Left lung (tissue), 10 donors: ENCODE data around the gene SUSD3. TPM values are rescaled to one million over a fixed set of nuclear protein-coding genes. Genes with fewer than 3 reads are reported as not detected.
"Not testable (repeated sequence)": the region's sequence is repeated elsewhere in the genome, so short reads cannot be mapped to it uniquely, and the experiment has no call there.

Experiments used
- ATAC-seq: fragments of 200-7000 bp; cut with Tn5 transposase; one replicate; pipeline ENCODE4 v1.9.1; 2020; ENCODE audit warnings: moderate library complexity
- DNase-seq, 4 donors: peaks; one replicate each; pipeline ENCODE4 v3.0.0-alpha.2; 2013 to 2020
- H3K27ac ChIP-seq, 2 donors: fragments of 200-600 bp; sonication (generic) in 1 of 2; one replicate each; pipeline versions ENCODE4 v1.5.0 to v1.8.0; 2020 to 2021
- H3K27me3 ChIP-seq, 2 donors: fragments of 200-600 bp; sonication (generic) in 1 of 2; one replicate each; pipeline versions ENCODE4 v1.5.0 to v1.8.0; 2020 to 2021
- H3K36me3 ChIP-seq, 2 donors: fragments of 200-600 bp; sonication (generic) in 1 of 2; one replicate each; pipeline versions ENCODE4 v1.5.0 to v1.8.0; 2020 to 2021
- H3K4me1 ChIP-seq, 2 donors: fragments of 200-600 bp; one replicate each; pipeline ENCODE4 v1.8.0; 2021
- H3K4me3 ChIP-seq, 2 donors: fragments of 200-600 bp; sonication (generic) in 1 of 2; one replicate each; pipeline versions ENCODE4 v1.5.0 to v1.8.0; 2020 to 2021; ENCODE audit warnings: mild to moderate bottlenecking in 1 of 2
- H3K9me3 ChIP-seq, 2 donors: fragments of 200-600 bp; sonication (generic) in 1 of 2; one replicate each; pipeline versions ENCODE4 v1.5.0 to v1.8.0; 2020 to 2021
- CTCF ChIP-seq, 2 donors: fragments of 200-600 bp; sonication (generic) in 1 of 2; IDR thresholded peaks; one replicate each; pipeline versions ENCODE4 v1.5.0 to v1.8.0; 2021; ENCODE audit warnings: antibody characterized with exemption in 2 of 2
- intact Hi-C, 2 donors: fragments of 100-400 bp; cut with DNase I; formaldehyde crosslinking; loops; one replicate each; pipeline versions ENCODE4 v1.11.2 to v1.14.2; 2022
- polyA plus RNA-seq, 6 donors: library from polyadenylated mRNA; unstranded; fragments of 120-200 nt; gene quantifications; one replicate each; pipeline ENCODE4 v1.2.1, GENCODE V29; 2013; ENCODE audit not compliant: insufficient read length in 6 of 6
- total RNA-seq, 2 donors: library from RNA; stranded (reverse); fragmentation: NEBNext Ultra II Directional; extraction: Animal tissue kit (Norgen Biotek cat#: 25700); gene quantifications; one replicate each; pipeline ENCODE4 v1.2.1, GENCODE V29; 2021
- donor health status: DM: no; HTN: yes; CAD: no.
- donor health status: DM: no; HTN: no; CAD: no.

Gene SUSD3
- total and polyA plus RNA-seq, 8 donors, result 2.6 to 12.1 (median 5.3) TPM

DNA sequence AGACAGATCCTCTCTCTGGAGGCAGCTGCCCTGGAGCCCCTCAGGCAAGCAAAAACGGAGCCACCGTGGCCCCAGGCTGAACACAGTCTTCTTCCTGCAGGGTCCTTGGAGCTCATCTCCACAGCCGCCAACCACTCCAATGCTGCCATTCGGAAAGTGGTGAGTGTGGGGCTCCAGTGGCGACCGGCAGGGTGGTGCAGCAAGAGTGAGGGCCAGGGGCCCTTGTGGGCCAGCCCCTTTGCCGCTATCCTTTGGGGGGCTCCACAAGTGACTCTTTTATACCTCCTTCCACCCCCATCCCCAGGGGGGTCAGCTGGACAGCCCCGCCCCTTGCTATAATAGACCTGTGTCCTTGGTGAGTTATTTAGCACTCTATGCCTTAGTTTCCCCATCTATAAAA is 47.4 kb upstream of the SUSD3 start:
- DNase-seq, result no peak
- ATAC-seq, result no peak

GRCh38 chr9:93012963-93013855 is 45.3 kb upstream of the SUSD3 start:
- ATAC-seq, result no peak
- TF ChIP-seq CTCF (IDR thresholded peaks at IDR 0.05), result no peak
- Histone ChIP-seq H3K36me3 (peaks cover 0 to 94% of the 10 kb centered on the region in 2 donors), H3K27ac (no peak overlapping the region), H3K9me3 (no peaks in the 10 kb centered on the region), H3K4me3 (no peak overlapping the region), H3K27me3 (no peaks in the 10 kb centered on the region), H3K4me1 (no peaks in the 10 kb centered on the region)
- intact Hi-C loops, result no loop called here
- no peak for DNase-seq

More for the DNA sequence above, 47.4 kb upstream of the SUSD3 start:
- peaks cover 0 to 94% of the 10 kb centered on the region in 2 donors for H3K36me3 ChIP-seq
- intact Hi-C loops, result no loop called here
- no peak overlapping the region for H3K27ac ChIP-seq
- no peaks in the 10 kb centered on the region for H3K4me1 ChIP-seq
- no peaks in the 10 kb centered on the region for H3K9me3 ChIP-seq
- no peaks in the 10 kb centered on the region for H3K27me3 ChIP-seq
- TF ChIP-seq CTCF (IDR thresholded peaks at IDR 0.05), result no peak
- H3K4me3 ChIP-seq, result no peak overlapping the region

- no peaks in the 10 kb centered on the region for H3K4me1 ChIP-seq
- no peak for TF ChIP-seq CTCF (IDR thresholded peaks at IDR 0.05)
- H3K27ac ChIP-seq, result no peak overlapping the region
- ATAC-seq (no peak), DNase-seq (no peak)
- intact Hi-C loops, result no loop called here
- H3K27me3 ChIP-seq, result no peaks in the 10 kb centered on the region
- no peak overlapping the region for H3K4me3 ChIP-seq
- H3K36me3 ChIP-seq, result peaks cover 0 to 94% of the 10 kb centered on the region in 2 donors
- no peaks in the 10 kb centered on the region for H3K9me3 ChIP-seq
Observed at GRCh38 chr9:93013856-93014582, 44.5 kb upstream of the SUSD3 start.

- H3K4me1 ChIP-seq, H3K4me3 ChIP-seq, intact Hi-C loops, ATAC-seq, H3K9me3 ChIP-seq, H3K27ac ChIP-seq, DNase-seq, H3K27me3 ChIP-seq: not testable (repeated sequence)
- H3K36me3 ChIP-seq, result peaks cover 0 to 94% of the 10 kb centered on the region in 2 donors
Observed at GRCh38 chr9:93015190-93015589, 43.3 kb upstream of the SUSD3 start.

- ATAC-seq (no peak), DNase-seq (peak in 1 of 4 donors; percentile 60)
- no peaks in the 10 kb centered on the region for H3K4me1 ChIP-seq
- H3K27me3 ChIP-seq, result no peaks in the 10 kb centered on the region
- no peak overlapping the region for H3K4me3 ChIP-seq
- H3K27ac ChIP-seq, result no peak overlapping the region
- H3K9me3 ChIP-seq, result no peaks in the 10 kb centered on the region
- no peak for TF ChIP-seq CTCF (IDR thresholded peaks at IDR 0.05)
- H3K36me3 ChIP-seq, result peaks cover 0 to 100% of the 10 kb centered on the region in 2 donors
- intact Hi-C loops, result no loop called here
Observed at GRCh38 chr9:93017621-93018020, 40.9 kb upstream of the SUSD3 start.
